ENCODE measurements around the gene SLC25A25. TPM values are rescaled to one million over a fixed set of nuclear protein-coding genes. Genes with fewer than 3 reads are reported as not detected.
A peak's percentile ranks its signal among the peaks of the same experiment; 100 is the strongest.
"Not testable (repeated sequence)": the region's sequence is repeated elsewhere in the genome, so short reads cannot be mapped to it uniquely, and the experiment has no call there.

SLC25A25 gene
- total RNA-seq, 1 donor from 2014 or later, result 21.0 TPM

- ATAC-seq; DNase-seq (ENCODE audit: low spot score); intact Hi-C loops (cut with DNase I): not testable (repeated sequence)
These were observed 63.3 kb downstream of the SLC25A25 start for GRCh38 chr9:128131346-128131745.

DNA sequence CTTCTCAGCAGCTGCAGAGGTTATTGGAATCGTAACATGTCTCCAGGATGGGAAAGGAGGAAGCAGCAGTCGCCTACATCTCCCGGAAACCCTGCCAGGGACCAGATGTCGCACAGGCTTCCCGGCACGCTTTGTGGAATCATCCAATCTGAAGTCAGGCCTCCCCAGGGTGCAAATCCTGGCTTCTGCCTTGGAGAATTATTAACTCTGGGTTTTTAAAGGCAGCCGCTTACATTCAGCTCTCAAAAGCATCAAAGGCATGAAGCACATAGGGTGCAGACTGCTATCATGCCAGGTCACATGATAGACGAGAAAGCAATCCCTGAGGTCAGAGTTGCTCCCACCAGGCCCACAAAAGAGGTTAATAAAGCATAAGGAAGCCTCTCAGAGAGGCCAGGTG, 64.1 kb downstream of the SLC25A25 start:
- ATAC-seq; DNase-seq (ENCODE audit: low spot score); intact Hi-C loops (cut with DNase I): not testable (repeated sequence)

- DNase-seq (ENCODE audit: low spot score); intact Hi-C loops (cut with DNase I); ATAC-seq: not testable (repeated sequence)
These were observed 67.5 kb downstream of the SLC25A25 start for GRCh38 chr9:128135561-128135960.

DNA sequence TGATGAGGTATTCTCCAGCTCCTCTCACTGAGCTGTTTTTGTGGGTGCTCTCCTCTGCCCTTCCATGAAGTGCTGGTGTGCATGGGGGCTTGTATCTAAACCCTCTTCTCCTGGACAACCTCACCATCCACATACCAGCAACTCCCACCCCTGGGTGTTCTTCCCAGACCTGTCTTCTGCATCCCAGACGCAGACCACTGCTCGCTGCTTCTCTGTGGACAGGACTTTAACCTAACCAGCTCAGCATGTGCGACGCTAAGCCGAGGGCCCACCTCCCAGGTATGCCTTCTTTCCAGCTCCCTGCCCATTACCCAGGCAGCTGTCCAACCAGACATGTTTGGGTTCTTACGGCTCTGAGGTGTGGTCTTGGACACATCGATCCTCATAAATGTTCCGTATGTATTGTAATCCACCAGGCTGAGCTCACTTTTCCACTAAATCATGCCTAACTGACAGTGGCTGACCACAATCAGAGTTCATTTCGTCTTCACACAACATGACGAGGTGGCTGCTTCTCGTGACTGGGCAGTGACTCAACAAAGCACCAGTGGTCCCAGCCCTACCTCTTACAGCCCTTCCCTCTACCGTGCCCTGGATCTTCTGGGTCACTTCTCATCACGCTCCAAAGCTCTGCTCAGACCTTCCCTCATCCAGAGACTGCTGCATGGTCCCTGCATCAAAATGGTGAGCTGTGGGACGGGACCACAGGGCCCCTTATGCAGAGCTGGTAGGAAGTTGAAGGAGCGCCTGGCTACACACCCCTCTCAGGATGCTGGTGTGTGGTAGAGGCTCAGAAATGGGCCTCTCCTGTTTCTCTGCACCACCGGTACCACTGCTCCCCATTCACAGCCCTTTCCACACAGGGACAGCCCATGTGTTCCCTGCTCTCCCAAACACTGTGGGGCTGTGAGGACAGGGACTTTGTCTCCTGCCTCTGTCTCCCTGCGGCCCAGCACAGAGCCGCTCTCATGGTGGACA, 69.1 kb downstream of the SLC25A25 start:
- ATAC-seq (no peak), DNase-seq (ENCODE audit: low spot score) (no peak)
- intact Hi-C loops (cut with DNase I), result no loop called here

GRCh38 chr9:128138001-128138400, 70.0 kb downstream of the SLC25A25 start:
- no peak for DNase-seq (ENCODE audit: low spot score)
- intact Hi-C loops (cut with DNase I), result no loop called here
- no peak for ATAC-seq

DNA sequence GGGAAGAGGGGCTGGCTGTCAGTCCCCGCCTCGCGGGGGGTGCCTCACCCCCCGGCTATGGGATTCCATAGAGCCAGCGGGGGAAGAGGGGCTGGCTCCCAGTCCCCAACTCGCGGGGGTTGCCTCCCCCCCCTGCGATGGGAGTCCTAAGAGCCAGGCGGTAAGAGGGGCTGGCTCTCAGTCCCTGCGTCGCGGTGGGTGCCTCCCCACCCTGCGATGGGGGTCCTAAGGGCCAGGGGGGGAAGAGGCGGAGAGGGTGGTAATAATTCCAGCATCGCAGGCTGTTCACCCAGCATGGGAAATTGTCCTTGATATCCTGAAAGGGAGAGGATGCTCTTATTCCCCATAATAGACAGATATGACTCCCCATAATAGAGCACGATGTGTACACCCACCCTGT, 71.6 kb downstream of the SLC25A25 start:
- DNase-seq (ENCODE audit: low spot score), result no peak
- no peak for ATAC-seq
- intact Hi-C loops (cut with DNase I), result no loop called here

DNA sequence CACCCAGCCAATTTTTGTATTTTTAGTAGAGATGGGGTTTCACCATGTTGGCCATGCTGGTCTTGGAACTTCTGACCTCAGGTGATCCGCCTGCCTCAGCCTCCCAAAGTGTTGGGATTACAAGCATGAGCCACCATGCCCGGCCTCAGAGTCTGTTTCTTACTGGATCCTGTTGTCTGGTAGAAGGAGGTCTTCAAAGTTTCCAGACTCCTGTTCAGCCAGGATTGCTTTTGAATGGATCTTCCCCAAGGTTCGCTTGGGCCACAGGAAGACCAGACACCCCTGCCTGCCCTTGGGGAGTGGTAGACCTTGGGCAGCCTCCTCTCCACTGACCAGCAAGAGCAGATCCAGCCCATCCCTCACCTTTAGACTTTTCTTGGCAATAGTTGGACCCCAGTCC, 73.6 kb downstream of the SLC25A25 start:
- intact Hi-C loops (cut with DNase I), result no loop called here
- DNase-seq (ENCODE audit: low spot score), result no peak
- ATAC-seq, result no peak

DNA sequence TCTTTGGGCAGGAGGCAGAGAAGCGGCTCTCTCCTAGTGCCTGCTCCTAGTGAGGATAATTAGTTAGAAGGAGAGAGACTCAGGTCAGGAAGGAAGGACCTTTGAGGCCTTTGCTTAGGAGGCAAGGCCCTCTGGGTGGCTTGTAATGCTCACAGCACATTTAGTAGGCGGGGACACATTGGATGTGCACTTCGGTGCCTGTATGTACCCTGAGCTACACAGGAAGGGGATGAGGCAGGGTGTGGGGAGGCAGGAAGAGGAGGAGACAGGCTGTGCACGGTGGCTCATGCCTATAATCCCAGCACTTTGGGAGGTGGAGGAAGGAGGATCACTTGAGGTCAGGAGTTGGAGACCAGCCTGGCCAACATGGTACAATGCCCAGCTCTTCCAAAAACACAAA, 74.0 kb downstream of the SLC25A25 start:
- intact Hi-C loops (cut with DNase I), result no loop called here
- DNase-seq (ENCODE audit: low spot score) (no peak), ATAC-seq (no peak)

DNA sequence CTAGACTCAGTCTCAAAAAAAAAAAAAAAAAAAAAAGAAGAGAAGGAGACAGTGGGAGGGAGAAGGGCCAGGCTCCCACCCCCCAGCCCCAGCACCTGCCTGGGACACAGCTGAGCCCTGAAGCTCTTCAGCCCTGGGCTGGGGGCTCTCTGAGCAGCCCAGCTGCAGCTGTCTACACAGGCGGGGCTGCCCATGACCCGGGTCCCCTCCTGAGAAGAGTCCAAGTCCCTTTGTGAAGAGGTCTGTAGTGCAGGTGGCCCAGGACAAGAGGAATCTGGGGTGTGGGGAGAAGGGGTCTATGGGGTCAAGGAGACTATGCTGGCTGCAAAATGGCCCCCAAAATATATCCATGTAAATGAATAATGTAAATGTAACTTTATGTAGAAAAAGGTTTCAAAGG, 74.6 kb downstream of the SLC25A25 start:
- intact Hi-C loops (cut with DNase I), result no loop called here
- DNase-seq (ENCODE audit: low spot score), result no peak

GRCh38 chr9:128143525-128144238, 75.7 kb downstream of the SLC25A25 start:
- ATAC-seq (peak; percentile 8), DNase-seq (ENCODE audit: low spot score) (no peak)
- intact Hi-C loops (cut with DNase I), result no loop called here

More for the DNA sequence above, 74.6 kb downstream of the SLC25A25 start:
- ATAC-seq, result no peak

DNA sequence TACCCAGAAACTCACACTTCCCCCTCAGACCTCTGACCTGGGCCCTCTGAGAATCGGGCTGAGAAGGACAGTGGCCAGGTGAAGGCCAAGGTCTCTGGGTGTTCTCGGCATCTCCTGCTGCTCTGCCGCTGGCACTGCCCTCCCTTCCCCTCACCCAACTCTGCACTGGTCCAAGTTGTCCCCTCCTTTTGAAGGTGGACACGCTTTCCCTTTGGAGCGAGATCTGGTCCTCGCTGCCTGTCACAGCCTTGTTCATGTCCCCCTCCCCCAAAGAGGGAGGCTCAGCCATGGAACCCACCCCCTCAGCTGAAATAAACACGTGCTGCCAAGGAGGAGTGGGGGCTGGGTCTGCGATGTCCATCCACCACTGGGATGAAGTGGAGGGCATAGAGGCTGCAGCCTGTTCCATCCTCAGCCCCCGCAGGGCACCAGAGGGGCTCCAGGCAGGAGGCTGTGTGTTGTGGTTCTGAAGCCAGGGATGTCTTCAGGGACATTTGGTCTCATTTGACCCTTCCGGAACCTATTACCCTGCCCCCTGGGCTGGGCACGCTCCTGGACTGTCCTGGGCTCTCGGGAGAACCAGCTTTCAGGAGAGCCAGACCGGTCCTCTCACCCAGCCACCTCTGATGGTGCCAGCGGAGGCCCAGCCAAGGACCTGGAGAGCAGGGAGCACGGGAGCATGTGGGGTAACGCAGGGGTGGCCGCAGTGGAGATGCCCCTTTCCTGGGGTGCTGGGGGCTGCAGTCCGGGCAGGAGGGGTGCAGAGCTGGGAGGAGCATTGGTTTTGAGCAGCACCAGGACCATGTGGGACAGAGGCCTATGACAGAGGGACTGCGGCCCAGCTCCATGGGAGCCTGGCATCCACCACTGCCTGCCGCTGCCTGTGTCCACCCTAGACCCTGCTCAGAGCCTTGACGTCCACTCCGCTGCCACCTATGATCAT, 76.5 kb downstream of the SLC25A25 start:
- DNase-seq (ENCODE audit: low spot score) (no peak), ATAC-seq (no peak)
- intact Hi-C loops (cut with DNase I), result no loop called here

- DNase-seq (ENCODE audit: low spot score), result no peak
- intact Hi-C loops (cut with DNase I), result no loop called here
These were observed 77.5 kb downstream of the SLC25A25 start for GRCh38 chr9:128145536-128145935.

DNA sequence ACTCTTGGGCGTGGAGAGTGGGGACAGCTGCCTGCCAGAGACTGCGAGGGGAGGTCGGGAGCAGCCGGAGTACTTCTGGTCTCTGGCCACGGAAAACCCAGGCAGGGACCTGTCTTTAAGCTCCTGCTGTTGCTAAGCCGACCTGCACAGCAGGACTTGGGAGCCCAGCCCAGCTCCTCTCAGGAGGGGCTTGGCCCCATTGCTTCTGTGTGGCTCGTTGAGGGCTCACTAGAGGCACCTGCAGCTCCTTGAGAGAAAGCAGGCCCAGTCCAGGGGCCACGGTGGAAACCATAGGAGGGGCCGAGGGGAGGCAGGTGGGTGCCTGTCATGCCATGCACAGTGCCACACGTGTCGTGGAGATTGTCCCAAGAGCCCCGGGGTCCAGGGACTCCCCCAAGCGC, 77.9 kb downstream of the SLC25A25 start:
- ATAC-seq (no peak), DNase-seq (ENCODE audit: low spot score) (no peak)
- intact Hi-C loops (cut with DNase I), result no loop called here

More at GRCh38 chr9:128145536-128145935, 77.5 kb downstream of the SLC25A25 start:
- no peak for ATAC-seq

DNA sequence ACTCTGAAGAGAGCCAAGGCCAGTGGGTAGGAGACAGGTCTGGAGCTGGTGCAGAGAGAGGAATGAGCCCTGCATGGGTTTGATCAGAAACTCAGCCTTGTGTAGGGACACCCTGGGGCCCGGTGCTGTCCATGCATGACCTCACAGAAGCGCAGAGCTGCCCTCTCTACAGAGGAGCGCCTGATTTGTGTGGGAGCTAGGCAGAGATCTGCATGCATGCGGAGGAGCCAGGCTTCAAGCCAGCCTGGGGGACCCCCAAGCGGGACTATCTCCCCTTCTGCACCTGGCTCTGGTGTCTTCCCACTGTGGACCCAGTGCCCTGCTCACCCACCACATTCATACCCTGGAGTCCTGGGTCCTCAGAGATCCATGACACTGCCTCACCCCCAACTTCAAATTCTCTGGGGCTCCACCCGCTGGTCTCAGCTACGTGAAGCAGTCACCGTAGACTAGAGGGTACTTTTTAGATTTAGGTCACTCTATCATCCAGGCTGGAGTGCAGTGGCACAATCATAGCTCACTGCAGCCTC, 78.6 kb downstream of the SLC25A25 start:
- ATAC-seq (no peak), DNase-seq (ENCODE audit: low spot score) (no peak)
- intact Hi-C loops (cut with DNase I), result no loop called here

DNA sequence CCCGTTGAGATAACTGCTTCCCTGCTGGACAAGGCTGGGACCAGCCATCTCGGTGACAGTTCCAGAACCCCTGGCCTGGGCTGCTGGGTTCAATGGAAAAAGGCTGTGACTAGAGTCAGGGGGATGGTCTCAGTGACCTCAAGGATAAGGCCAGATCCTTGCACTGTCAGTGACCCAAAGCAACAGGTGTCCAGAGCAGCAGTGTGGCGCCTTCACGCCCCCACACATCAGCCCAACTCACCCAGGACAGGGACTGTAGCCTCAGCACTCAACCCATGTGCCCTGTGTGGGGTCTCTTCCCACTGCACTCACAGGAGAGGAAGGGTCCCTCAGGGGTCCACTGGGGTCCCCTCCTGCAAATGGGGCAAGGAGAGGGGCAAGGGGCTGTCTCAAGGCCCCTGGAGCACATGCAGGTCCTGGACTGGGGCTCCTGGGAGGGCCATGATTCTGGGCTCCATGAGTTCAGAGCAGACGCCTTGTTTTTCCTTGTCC, 80.5 kb downstream of the SLC25A25 start:
- DNase-seq (ENCODE audit: low spot score), result no peak
- intact Hi-C loops (cut with DNase I), result no loop called here
- ATAC-seq, result no peak

DNA sequence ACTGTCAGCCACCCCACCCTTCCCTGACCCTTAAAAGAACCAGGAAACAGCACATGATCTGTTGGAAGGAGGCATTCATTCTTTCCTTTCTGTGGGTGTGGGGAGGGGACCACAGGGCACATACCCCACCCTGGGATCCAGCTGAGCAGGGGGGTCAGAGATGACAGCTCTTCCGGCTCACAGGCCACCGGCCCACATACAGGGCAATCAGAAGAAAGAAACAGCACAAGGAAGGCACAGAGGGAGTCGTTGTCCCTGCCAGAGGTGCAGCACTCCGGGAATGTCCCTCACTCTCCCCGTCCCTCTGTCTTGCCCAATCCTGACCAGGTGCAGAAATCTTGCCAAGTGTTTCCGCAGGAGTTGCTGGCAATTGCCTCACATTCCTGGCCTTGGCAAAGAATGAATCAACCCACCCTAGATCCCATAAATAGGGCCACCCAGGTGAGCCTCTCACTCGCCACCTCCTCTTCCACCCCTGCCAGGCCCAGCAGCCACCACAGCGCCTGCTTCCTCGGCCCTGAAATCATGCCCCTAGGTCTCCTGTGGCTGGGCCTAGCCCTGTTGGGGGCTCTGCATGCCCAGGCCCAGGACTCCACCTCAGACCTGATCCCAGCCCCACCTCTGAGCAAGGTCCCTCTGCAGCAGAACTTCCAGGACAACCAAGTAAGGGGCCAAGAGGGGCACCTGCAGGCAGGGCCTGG, 81.1 kb downstream of the SLC25A25 start, which contains the start of gene LCN2:
Gene LCN2, plus strand, starts transcription at position 453 of the 701 bp plus-strand sequence. Its CDS starts 73 bp downstream, at position 526.
- ATAC-seq, result peak; percentile 29
- no peak for DNase-seq (ENCODE audit: low spot score)

DNA sequence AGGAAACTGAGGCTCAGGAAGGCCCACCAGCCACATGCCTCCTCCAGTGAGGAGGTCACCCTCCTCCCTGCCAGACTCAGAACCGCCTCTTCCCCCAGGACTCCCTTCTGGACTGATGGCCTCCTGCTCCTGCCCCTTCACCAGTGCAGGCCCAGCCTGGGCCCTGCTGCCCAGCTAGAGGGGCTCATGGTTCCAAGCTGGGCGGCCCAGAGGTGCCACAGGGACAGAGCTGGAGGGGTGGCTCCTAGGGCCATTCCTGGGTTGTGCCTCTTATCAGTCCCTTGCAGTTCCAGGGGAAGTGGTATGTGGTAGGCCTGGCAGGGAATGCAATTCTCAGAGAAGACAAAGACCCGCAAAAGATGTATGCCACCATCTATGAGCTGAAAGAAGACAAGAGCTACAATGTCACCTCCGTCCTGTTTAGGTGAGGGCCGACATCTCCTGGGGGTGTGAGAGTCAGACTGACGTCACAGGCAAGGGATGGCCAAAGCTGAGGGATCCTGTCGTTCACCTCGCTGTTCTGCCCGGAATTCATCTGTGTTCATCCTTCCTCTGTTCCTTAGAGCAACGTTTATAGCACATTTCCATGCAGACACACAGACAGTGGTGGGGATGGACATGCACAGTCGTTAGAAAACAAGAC, 82.0 kb downstream of the SLC25A25 start:
- DNase-seq (ENCODE audit: low spot score) (no peak), ATAC-seq (no peak)
- intact Hi-C loops (cut with DNase I), result no loop called here

More for the DNA sequence above, 81.1 kb downstream of the SLC25A25 start, which contains the start of gene LCN2:
- intact Hi-C loops (cut with DNase I), result no loop called here
